Measurements from ENCODE around the gene COL12A1.

DNA sequence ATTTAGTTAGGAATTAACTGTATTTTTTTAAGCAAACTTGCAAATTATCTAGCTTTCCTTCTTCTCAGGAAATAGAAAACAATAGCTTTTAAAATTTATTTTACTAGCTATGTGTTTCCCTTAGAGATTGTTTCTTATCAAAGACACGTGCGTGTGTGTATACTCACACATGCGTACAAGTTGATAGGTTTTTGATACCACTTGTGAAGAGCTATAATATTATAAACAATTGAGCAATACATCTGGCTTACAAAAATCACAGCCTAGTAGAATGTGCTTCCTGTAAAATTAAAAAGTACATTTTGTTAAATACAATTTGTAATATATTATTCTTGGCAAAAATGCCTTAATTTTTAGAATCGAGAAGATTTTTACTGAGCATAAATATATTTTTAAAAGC, 33.9 kb downstream of the COL12A1 start:
- TF ChIP-seq CTCF (IDR thresholded peaks at IDR 0.05) (no peak), POLR2A (IDR thresholded peaks at IDR 0.05) (no peak), EP300 (IDR thresholded peaks at IDR 0.05) (no peak)

Measured in tibial nerve (tissue), 4 donors.